ENCODE measurements around the gene HOOK1.
"Not testable (repeated sequence)": the region's sequence is repeated elsewhere in the genome, so short reads cannot be mapped to it uniquely, and the experiment has no call there.

The HOOK1 gene

GRCh38 chr1:59897165-59897564 lies 82.4 kb downstream of the HOOK1 start:
- DNase-seq = no peak

- peak; percentile 8 for DNase-seq
Observed at GRCh38 chr1:59898927-59899326, 84.2 kb downstream of the HOOK1 start.

GRCh38 chr1:59900640-59901039 lies 85.9 kb downstream of the HOOK1 start:
- peak; percentile 8 for DNase-seq

GRCh38 chr1:59901770-59902388 lies 87.1 kb downstream of the HOOK1 start:
- no peak for DNase-seq

GRCh38 chr1:59903141-59903754 lies 88.5 kb downstream of the HOOK1 start:
- DNase-seq = peak; percentile 8

GRCh38 chr1:59906931-59907330 lies 92.2 kb downstream of the HOOK1 start:
- DNase-seq = no peak

- DNase-seq = no peak
Observed at GRCh38 chr1:59908084-59908483, 93.3 kb downstream of the HOOK1 start.

- no peak for DNase-seq
Observed at GRCh38 chr1:59908682-59909081, 93.9 kb downstream of the HOOK1 start.

GRCh38 chr1:59914791-59915286 lies 100.1 kb downstream of the HOOK1 start:
- DNase-seq = not testable (repeated sequence)

- no peak for DNase-seq
Observed at GRCh38 chr1:59915516-59915915, 100.8 kb downstream of the HOOK1 start.

GRCh38 chr1:59917026-59917784 lies 102.5 kb downstream of the HOOK1 start:
- no peak for DNase-seq

- no peak for DNase-seq
Observed at GRCh38 chr1:59917785-59918180, 103.0 kb downstream of the HOOK1 start.

- no peak for DNase-seq
Observed at GRCh38 chr1:59919746-59920145, 105.0 kb downstream of the HOOK1 start.

GRCh38 chr1:59921258-59921899 lies 106.6 kb downstream of the HOOK1 start:
- not testable (repeated sequence) for DNase-seq

- no peak for DNase-seq
Observed at GRCh38 chr1:59924653-59925052, 109.9 kb downstream of the HOOK1 start.
